ENCODE results near the gene FBXL17.

GRCh38 chr5:108016101-108016500, 365.8 kb downstream of the FBXL17 start:
- TF ChIP-seq CTCF (IDR thresholded peaks at IDR 0.05; ENCODE audit: low read depth, low read length, missing input control) (no peak), ZBTB33 (IDR thresholded peaks at IDR 0.05) (no peak), EGR1 (IDR thresholded peaks at IDR 0.05; ENCODE audit: low read depth in 2 of 2) (no peak), SP1 (IDR thresholded peaks at IDR 0.05) (no peak), GABPA (IDR thresholded peaks at IDR 0.05 in 1 of 2, conservative IDR thresholded peaks at IDR 0.05 in 1 of 2) (no peak), YY1 (IDR thresholded peaks at IDR 0.05) (no peak)

Data from liver (tissue), 3 donors.